HEK293 (cell line): Measurements from ENCODE around the gene GPSM1.

Experiments
- ZBTB21 ChIP-seq: fragments of 450-650 bp; formaldehyde crosslinking; IDR thresholded peaks from 2 replicates; pipeline ENCODE4 v1.5.1; 2017; ENCODE audit warnings: missing biosample characterization, missing genetic modification characterization
- ZNF76 ChIP-seq: fragments of 450-650 bp; formaldehyde crosslinking; IDR thresholded peaks from 2 replicates; pipeline ENCODE4; 2016; ENCODE audit warnings: low read depth, missing biosample characterization, missing genetic modification characterization, borderline replicate concordance
- TF ChIP-seq, protein P1 (sequence below): fragments of 450-650 bp; formaldehyde crosslinking; IDR thresholded peaks from 2 replicates; pipeline ENCODE4 v1.5.1; 2016; ENCODE audit warnings: missing biosample characterization, missing genetic modification characterization

DNA sequence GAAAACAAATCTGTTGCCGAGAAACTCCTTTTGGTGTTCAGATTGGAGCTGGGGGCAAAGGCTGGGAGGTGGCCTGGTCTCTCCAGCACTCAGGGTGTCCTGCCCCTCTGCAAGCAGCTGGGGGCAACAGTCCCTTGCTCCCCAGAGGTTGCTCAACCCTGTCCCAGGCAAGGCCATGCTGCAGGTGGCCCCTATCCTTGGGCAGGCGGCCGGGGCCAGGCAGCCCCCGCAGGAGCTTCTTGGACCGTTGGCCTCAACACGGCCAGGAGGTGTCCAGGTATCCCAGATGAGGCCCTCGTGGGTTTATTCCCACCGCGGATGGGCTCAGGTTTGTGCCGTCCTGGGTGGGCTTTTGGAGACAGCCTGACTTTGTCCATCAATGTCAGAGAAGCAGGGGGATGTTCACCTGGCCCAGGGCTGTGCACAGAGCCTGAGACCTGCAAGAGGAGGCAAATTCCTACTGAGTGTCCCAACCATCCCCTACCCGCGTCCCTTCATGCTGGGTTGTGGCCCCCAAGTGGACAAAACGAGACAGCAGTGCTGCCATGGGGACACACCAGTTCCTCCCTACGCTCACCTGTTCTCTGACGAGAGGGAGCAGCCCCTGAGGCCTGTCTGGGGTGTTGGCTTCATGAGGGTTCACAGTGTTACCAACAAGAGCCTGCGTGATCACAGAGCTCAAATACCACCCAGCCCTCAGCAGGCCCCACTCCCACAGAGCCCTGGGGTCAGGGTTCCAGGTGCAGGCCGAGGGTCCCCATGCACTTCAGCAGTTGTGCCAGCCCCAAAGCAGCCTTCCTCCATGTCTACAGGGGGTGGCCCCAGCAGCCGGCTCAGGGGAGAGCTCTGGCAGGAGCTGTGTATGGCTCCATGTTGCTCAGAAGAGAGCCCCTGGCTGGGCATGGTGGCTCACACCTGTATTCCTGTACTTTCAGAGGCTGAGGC lies 14.0 kb upstream of the GPSM1 start:
- TF ChIP-seq, protein P1, sequence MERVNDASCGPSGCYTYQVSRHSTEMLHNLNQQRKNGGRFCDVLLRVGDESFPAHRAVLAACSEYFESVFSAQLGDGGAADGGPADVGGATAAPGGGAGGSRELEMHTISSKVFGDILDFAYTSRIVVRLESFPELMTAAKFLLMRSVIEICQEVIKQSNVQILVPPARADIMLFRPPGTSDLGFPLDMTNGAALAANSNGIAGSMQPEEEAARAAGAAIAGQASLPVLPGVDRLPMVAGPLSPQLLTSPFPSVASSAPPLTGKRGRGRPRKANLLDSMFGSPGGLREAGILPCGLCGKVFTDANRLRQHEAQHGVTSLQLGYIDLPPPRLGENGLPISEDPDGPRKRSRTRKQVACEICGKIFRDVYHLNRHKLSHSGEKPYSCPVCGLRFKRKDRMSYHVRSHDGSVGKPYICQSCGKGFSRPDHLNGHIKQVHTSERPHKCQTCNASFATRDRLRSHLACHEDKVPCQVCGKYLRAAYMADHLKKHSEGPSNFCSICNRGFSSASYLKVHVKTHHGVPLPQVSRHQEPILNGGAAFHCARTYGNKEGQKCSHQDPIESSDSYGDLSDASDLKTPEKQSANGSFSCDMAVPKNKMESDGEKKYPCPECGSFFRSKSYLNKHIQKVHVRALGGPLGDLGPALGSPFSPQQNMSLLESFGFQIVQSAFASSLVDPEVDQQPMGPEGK (tag by site-specific recombination): no peak
- TF ChIP-seq ZNF76 (tag by site-specific recombination): no peak
- TF ChIP-seq ZBTB21 (tag by site-specific recombination): no peak
